Right lobe of liver (tissue), 6 donors: Measurements from ENCODE around the gene RELCH. TPM values are rescaled to one million over a fixed set of nuclear protein-coding genes. Genes with fewer than 3 reads are reported as not detected.

ENCODE experiments used
- ATAC-seq, 4 donors: fragments of 200-7000 bp; cut with Tn5 transposase; one replicate each; pipeline ENCODE4 v1.9.1; 2020; ENCODE audit warnings: mild to moderate bottlenecking in 4 of 4, moderate library complexity in 4 of 4
- DNase-seq, 3 donors: peaks; one replicate each; pipeline ENCODE4 v3.0.0-alpha.2; 2020
- H3K27ac ChIP-seq, 3 donors: fragments of 200-600 bp; one replicate each; pipeline ENCODE4 v1.8.0; 2022
- H3K27me3 ChIP-seq, 2 donors: fragments of 200-600 bp; one replicate each; pipeline ENCODE4 v1.8.0; 2022
- H3K36me3 ChIP-seq, 4 donors: fragments of 200-600 bp; sonication (generic) in 1 of 4; one replicate each; pipeline versions ENCODE4 v1.5.1 to v1.8.0; 2017 to 2022; ENCODE audit warnings: control low read depth in 1 of 4
- H3K4me1 ChIP-seq, 4 donors: fragments of 200-600 bp; sonication (generic) in 1 of 4; one replicate each; pipeline versions ENCODE4 v1.5.1 to v1.8.0; 2017 to 2022; ENCODE audit warnings: control low read depth in 1 of 4
- H3K4me3 ChIP-seq, 3 donors: fragments of 200-600 bp; one replicate each; pipeline ENCODE4 v1.8.0; 2022
- H3K9me3 ChIP-seq, 4 donors: fragments of 200-600 bp; sonication (generic) in 1 of 4; one replicate each; pipeline versions ENCODE4 v1.5.1 to v1.8.0; 2017 to 2022; ENCODE audit warnings: control low read depth in 1 of 4
- CTCF ChIP-seq, 4 donors: fragments of 200-600 bp in 3 of 4; fragments of 450-650 bp in 1 of 4; IDR thresholded peaks; one replicate each; pipeline versions ENCODE4 v1.5.1 to v1.8.0; 2016 to 2022; ENCODE audit warnings: antibody characterized with exemption in 4 of 4, mild to moderate bottlenecking in 2 of 4
- POLR2A ChIP-seq: fragments of 450-650 bp; IDR thresholded peaks from one replicate; pipeline ENCODE4 v1.6.1; 2017; ENCODE audit warnings: antibody characterized with exemption, mild to moderate bottlenecking
- WGBS: methylation state at CpG from one replicate; pipeline ENCODE4 v1.1.6; 2018; ENCODE audit warnings: low coverage, low lambda C conversion rate; ENCODE audit not compliant: insufficient coverage; ENCODE audit errors: missing lambda C conversion rate; 5-methylcytosine and 5-hydroxymethylcytosine counted together
- intact Hi-C, 2 donors: fragments of 100-400 bp; cut with DNase I; formaldehyde crosslinking; loops; one replicate each; pipeline versions ENCODE4 v1.11.2 to v1.14.1; 2022
- total RNA-seq, 6 experiments: library from RNA; depleted of rRNA in 2 of 6; stranded (reverse); fragments of >200 nt in 2 of 6; fragmentation: NEBNext Ultra II Directional in 3 of 6; extraction: Animal tissue kit (Norgen Biotek cat#: 25700) in 3 of 6; gene quantifications; one replicate each; pipeline versions ENCODE4 v1.1.0 to v1.2.4, GENCODE V29; 2016 to 2023
- donor health status: DM: no; HTN: yes; CAD: no.
- donor health status: DM: no; HTN: no; CAD: no.
- donor health status: DM: no; HTN: no; CAD: no.
- donor health status: DM: no; HTN: yes; CAD: no.
- donor health status: DM: no; HTN: yes; CAD: no.

The RELCH gene
- total RNA-seq, 6 experiments from 2014 or later: 9.7 to 16.7 (median 11.5) TPM

DNA sequence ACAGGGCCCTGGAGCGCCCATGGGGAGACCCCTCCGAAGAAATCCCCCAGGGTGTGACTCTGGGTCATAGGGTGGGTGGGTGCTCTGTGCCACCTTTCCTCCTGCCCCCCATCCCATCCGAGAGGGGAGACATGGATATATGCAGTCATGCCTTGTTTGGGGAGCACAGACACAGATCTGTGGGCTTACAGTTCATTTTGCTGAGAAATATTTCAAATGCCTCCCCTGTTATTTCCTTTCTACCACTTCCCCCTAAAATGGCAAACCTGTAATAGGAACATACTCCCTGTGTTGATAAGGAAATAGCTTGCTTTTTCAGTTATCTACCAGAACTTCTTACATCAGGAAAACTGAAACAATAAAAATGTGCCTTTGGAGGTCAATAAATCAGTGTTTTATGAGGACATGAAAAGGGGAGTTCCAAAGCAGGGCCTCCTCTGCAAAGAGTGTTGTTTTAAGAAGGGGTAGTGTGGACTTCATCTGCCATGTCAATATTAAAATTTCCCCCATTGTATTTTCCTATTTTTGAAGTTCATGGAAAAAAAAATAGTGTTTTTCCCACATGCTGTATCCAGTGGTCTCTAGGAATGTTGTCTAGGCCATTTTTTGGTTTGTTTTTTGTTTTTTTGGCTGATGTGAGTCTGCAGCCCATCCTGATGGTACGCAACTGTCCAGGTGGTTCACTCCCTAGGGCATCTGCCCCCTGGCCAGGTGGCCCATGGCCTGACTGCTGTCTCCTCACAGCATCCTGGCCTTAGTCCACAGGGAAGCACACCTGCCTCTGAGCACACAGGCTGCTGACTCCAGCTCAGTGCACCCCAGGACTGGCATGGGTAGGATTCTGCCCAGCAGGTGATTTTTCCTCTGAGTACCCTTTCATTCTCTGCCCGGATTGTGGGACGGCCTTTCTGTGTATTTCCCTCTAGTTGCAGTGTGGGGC is 141.8 kb downstream of the RELCH start:
- H3K27ac ChIP-seq: no peak overlapping the region
- ATAC-seq (no peak), DNase-seq (no peak)
- H3K27me3 ChIP-seq: peaks cover 0 to 14% of the 10 kb centered on the region in 2 donors
- intact Hi-C loops: no loop called here
- H3K4me1 ChIP-seq: peaks cover 0 to 8% (median 3%) of the 10 kb centered on the region in 4 donors
- no peak for TF ChIP-seq POLR2A
- no peak for TF ChIP-seq CTCF (IDR thresholded peaks at IDR 0.05)
- WGBS: 70% methylated on average over 2 of the region's 6 CpGs
- no peaks in the 10 kb centered on the region for H3K9me3 ChIP-seq
- no peaks in the 10 kb centered on the region for H3K36me3 ChIP-seq
- no peak overlapping the region for H3K4me3 ChIP-seq

- intact Hi-C loops: no loop called here
Observed at GRCh38 chr18:62329691-62330454, 142.8 kb downstream of the RELCH start.

DNA sequence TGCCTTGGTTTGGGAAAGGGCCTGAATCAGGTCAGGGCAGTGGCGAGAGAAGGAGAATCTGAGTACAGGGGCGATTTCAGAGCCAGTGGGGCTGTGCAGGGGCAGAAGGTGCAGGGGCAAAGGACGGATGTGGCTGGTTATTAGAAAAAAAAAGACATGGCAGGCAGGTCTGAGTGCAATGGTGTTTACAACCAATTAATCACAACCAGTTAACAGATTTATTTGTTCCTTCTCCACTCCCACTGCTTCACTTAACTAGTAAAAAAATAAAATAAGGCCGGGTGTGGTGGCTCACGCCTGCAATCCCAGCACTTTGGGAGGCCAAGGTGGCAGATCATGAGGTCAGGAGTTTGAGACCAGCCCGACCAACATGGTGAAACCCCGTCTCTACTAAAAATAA is 143.6 kb downstream of the RELCH start:
- peaks cover 0 to 6% (median 2%) of the 10 kb centered on the region in 4 donors for H3K4me1 ChIP-seq
- peaks cover 0 to 14% of the 10 kb centered on the region in 2 donors for H3K27me3 ChIP-seq
- DNase-seq: no peak
- WGBS: 93% methylated on average over 5 of the region's 7 CpGs
- intact Hi-C loops: no loop called here
- TF ChIP-seq CTCF (IDR thresholded peaks at IDR 0.05): no peak
- no peak for TF ChIP-seq POLR2A
- H3K4me3 ChIP-seq: no peak overlapping the region
- no peaks in the 10 kb centered on the region for H3K9me3 ChIP-seq
- no peak for ATAC-seq
- no peaks in the 10 kb centered on the region for H3K36me3 ChIP-seq
- no peak overlapping the region for H3K27ac ChIP-seq

More at GRCh38 chr18:62329691-62330454, 142.8 kb downstream of the RELCH start:
- Histone ChIP-seq H3K36me3 (no peaks in the 10 kb centered on the region), H3K9me3 (no peaks in the 10 kb centered on the region), H3K4me3 (no peak overlapping the region), H3K4me1 (peaks cover 0 to 8% (median 3%) of the 10 kb centered on the region in 4 donors), H3K27me3 (peaks cover 0 to 14% of the 10 kb centered on the region in 2 donors), H3K27ac (no peak overlapping the region)
- TF ChIP-seq POLR2A (no peak), CTCF (IDR thresholded peaks at IDR 0.05) (no peak)
- DNase-seq: peak in 2 of 3 donors; percentile 43 to 52
- peak; percentile 20 to 57 (median 52) for ATAC-seq
- 57% methylated on average over 8 of the region's 15 CpGs for WGBS

DNA sequence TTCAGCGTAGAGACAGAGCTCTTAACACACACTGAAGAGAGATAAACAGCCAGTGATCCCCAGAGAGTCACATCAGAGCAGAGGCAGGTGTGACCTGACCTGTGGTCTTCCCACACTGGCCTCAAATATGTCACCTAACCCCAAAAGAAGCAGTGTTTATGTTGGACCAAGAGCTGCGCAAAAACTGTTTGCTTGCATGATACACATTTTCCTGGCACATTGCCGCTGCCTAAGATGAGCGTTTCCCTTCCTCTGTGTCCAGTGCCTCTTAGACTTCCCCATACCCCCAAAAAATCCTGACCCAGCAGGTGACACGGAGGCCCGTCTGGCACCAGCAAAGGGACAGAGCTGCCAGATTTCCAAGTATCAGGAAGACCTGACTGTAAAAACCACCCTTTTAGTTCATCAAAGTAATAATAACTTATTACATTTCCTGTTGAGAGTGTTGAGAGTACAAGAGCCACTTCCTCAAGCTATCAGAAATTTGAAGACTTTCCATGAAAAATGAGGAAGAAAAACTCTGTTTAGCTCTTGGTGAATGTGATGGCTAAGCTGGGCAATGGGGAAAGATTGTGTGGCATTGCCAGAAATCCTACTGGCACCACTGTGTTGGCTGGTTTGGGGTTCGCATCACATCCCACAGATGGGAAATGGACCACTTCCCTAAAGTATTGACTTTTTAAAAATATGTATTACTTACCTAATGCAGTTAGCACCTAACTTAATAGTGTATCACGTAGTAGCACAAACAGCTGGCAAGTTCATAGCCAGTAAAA is 144.7 kb downstream of the RELCH start:
- DNase-seq (no peak), ATAC-seq (peak in 3 of 4 donors; percentile 15 to 43 (median 21))
- H3K27me3 ChIP-seq: peaks cover 0 to 8% of the 10 kb centered on the region in 2 donors
- H3K27ac ChIP-seq: no peak overlapping the region
- H3K4me3 ChIP-seq: no peak overlapping the region
- no peaks in the 10 kb centered on the region for H3K4me1 ChIP-seq
- 39% methylated on average over 5 of the region's 8 CpGs for WGBS
- H3K9me3 ChIP-seq: no peaks in the 10 kb centered on the region
- no peak for TF ChIP-seq POLR2A
- TF ChIP-seq CTCF (IDR thresholded peaks at IDR 0.05): no peak
- no peaks in the 10 kb centered on the region for H3K36me3 ChIP-seq
- intact Hi-C loops: no loop called here
